ENCODE measurements around the gene DHRS3.

Gene DHRS3

GRCh38 chr1:12637693-12638092, 19.7 kb upstream of the DHRS3 start:
- DNase-seq: no peak

- no peak for DNase-seq
Observed at GRCh38 chr1:12636098-12636950, 18.3 kb upstream of the DHRS3 start.

- DNase-seq: no peak
Observed at GRCh38 chr1:12634696-12635202, 16.7 kb upstream of the DHRS3 start.

GRCh38 chr1:12634156-12634555, 16.1 kb upstream of the DHRS3 start:
- no peak for DNase-seq

- DNase-seq: no peak
Observed at GRCh38 chr1:12631571-12631970, 13.6 kb upstream of the DHRS3 start.

GRCh38 chr1:12630946-12631530, 13.0 kb upstream of the DHRS3 start:
- DNase-seq: no peak

GRCh38 chr1:12629985-12630760, 12.2 kb upstream of the DHRS3 start:
- no peak for DNase-seq

GRCh38 chr1:12629511-12629956, 11.5 kb upstream of the DHRS3 start:
- no peak for DNase-seq

- DNase-seq: no peak
Observed at GRCh38 chr1:12627296-12627695, 9.3 kb upstream of the DHRS3 start.

- DNase-seq: no peak
Observed at GRCh38 chr1:12626888-12627287, 8.9 kb upstream of the DHRS3 start.

- DNase-seq: no peak
Observed at GRCh38 chr1:12625276-12625675, 7.3 kb upstream of the DHRS3 start.

GRCh38 chr1:12622506-12622905, 4.5 kb upstream of the DHRS3 start:
- no peak for DNase-seq

GRCh38 chr1:12621346-12622335, 3.6 kb upstream of the DHRS3 start:
- no peak for DNase-seq

- DNase-seq: no peak
Observed at GRCh38 chr1:12620931-12621330, 2.9 kb upstream of the DHRS3 start.

GRCh38 chr1:12620488-12620865, 2.5 kb upstream of the DHRS3 start:
- no peak for DNase-seq

- no peak for DNase-seq
Observed at GRCh38 chr1:12619792-12620487, 1.9 kb upstream of the DHRS3 start.

GRCh38 chr1:12618965-12619791, 1.2 kb upstream of the DHRS3 start:
- DNase-seq: no peak

- no peak for DNase-seq
Observed at GRCh38 chr1:12618661-12618964, 603 bp upstream of the DHRS3 start.

GRCh38 chr1:12617511-12617900, 504 bp downstream of the DHRS3 start:
- DNase-seq: no peak

- DNase-seq: no peak
Observed at GRCh38 chr1:12616709-12617373, 1.2 kb downstream of the DHRS3 start.
